ENCODE results near the gene SLC44A1.

SLC44A1 gene

GRCh38 chr9:105206496-105206820 lies 38.0 kb upstream of the SLC44A1 start:
- TF ChIP-seq CTCF (IDR thresholded peaks at IDR 0.05; ENCODE audit: borderline replicate concordance, control extremely low read depth, extremely low read depth, insufficient read depth, missing control alignments): no peak
- no peak for DNase-seq (ENCODE audit: low spot score)
- in situ Hi-C loops (cut with MboI; ENCODE audit: low sequenced_read_pairs, unreplicated experiment): no loop called here

GRCh38 chr9:105206821-105207699 lies 37.4 kb upstream of the SLC44A1 start:
- DNase-seq (ENCODE audit: low spot score): no peak
- TF ChIP-seq CTCF (IDR thresholded peaks at IDR 0.05; ENCODE audit: borderline replicate concordance, control extremely low read depth, extremely low read depth, insufficient read depth, missing control alignments): no peak

GRCh38 chr9:105216440-105217178 lies 27.8 kb upstream of the SLC44A1 start:
- in situ Hi-C loops (cut with MboI; ENCODE audit: low sequenced_read_pairs, unreplicated experiment): no loop called here
- DNase-seq (ENCODE audit: low spot score): no peak
- TF ChIP-seq CTCF (IDR thresholded peaks at IDR 0.05; ENCODE audit: borderline replicate concordance, control extremely low read depth, extremely low read depth, insufficient read depth, missing control alignments): no peak

More at GRCh38 chr9:105206821-105207699, 37.4 kb upstream of the SLC44A1 start:
- in situ Hi-C loops (cut with MboI; ENCODE audit: low sequenced_read_pairs, unreplicated experiment): no loop called here

GRCh38 chr9:105218673-105219072 lies 25.8 kb upstream of the SLC44A1 start:
- no peak for TF ChIP-seq CTCF (IDR thresholded peaks at IDR 0.05; ENCODE audit: borderline replicate concordance, control extremely low read depth, extremely low read depth, insufficient read depth, missing control alignments)
- in situ Hi-C loops (cut with MboI; ENCODE audit: low sequenced_read_pairs, unreplicated experiment): no loop called here
- no peak for DNase-seq (ENCODE audit: low spot score)

GRCh38 chr9:105219291-105219805 lies 25.1 kb upstream of the SLC44A1 start:
- TF ChIP-seq CTCF (IDR thresholded peaks at IDR 0.05; ENCODE audit: borderline replicate concordance, control extremely low read depth, extremely low read depth, insufficient read depth, missing control alignments): no peak
- no peak for DNase-seq (ENCODE audit: low spot score)
- in situ Hi-C loops (cut with MboI; ENCODE audit: low sequenced_read_pairs, unreplicated experiment): no loop called here

- in situ Hi-C loops (cut with MboI; ENCODE audit: low sequenced_read_pairs, unreplicated experiment): no loop called here
- DNase-seq (ENCODE audit: low spot score): no peak
- no peak for TF ChIP-seq CTCF (IDR thresholded peaks at IDR 0.05; ENCODE audit: borderline replicate concordance, control extremely low read depth, extremely low read depth, insufficient read depth, missing control alignments)
Observed at GRCh38 chr9:105220451-105220850, 24.0 kb upstream of the SLC44A1 start.

All from GM13976 (cell line).